ENCODE measurements around the gene COL25A1.
"Not testable (repeated sequence)": the region's sequence is repeated elsewhere in the genome, so short reads cannot be mapped to it uniquely, and the experiment has no call there.

The COL25A1 gene

DNA sequence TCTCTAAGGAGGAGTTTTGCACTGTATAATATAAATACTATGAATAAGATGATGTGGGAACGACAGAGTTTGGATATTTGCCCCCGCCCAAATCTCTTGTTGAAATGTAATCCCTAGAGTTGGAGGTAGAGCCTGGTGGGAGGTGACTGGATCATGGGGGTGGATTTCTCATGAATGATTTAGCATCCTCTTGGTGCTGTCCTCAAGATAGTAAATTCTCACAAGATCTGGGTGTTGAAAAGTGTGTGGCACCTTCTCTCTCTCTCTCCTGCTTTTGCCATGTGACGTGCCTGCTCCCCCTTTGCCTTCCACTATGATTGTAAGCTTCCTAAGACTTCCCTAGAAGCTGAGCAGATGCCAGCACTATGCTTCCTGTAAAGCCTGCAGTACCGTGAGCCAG is 298.0 kb downstream of the COL25A1 start:
- no peak for DNase-seq

DNA sequence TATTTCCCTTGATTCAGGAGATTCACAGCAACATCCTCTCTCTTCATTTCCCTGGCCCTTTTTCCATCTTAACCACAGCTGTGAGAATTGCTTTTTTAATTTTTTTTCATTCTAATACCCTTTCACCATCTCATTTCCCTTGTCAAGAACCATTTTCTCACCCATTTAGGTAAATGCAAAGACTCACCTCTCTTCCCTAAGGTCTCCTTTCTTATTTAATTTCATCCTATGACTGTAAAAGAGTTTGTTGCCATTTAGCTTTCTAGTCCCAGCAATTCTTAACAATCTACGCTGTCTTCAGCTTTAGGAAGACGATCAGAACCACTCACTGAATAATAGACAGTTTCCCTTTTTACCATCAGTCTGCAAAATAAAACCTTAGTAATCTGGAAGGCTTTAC is 298.5 kb downstream of the COL25A1 start:
- no peak for DNase-seq

DNA sequence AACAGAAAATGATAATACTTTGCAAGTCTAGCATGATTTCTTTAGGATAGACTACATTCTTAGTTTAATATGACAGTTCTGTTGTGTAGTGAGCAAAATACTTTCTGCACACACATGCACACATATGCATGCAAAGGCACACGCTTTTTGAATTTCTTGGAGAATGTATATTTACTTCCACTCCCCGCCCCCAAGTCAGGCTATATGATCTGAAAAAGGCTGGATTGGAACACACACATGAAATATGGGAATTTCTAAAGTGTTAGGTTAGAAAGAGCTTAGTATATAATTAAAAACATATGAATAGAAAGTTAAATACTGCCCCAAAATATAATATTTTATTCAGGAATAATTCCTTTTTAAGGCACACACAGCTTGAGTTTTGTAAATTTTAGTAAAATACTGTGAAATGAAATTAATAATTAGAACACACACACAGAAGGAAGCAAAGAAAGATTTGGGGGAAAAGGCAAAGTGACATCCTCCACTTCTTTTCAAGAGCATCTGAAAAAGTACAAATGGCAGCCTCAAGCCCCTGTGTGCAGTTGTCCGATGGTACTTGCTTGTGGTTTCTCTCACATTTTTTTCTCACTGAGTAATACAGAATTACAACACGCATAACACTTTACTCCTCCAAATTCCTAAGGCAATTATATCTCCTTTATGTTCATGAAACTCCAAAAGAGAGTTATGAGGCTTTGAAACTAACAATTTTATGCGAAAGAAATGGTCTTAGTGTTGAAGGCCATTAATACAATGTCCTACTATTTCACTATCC is 310.7 kb downstream of the COL25A1 start:
- DNase-seq = no peak

DNA sequence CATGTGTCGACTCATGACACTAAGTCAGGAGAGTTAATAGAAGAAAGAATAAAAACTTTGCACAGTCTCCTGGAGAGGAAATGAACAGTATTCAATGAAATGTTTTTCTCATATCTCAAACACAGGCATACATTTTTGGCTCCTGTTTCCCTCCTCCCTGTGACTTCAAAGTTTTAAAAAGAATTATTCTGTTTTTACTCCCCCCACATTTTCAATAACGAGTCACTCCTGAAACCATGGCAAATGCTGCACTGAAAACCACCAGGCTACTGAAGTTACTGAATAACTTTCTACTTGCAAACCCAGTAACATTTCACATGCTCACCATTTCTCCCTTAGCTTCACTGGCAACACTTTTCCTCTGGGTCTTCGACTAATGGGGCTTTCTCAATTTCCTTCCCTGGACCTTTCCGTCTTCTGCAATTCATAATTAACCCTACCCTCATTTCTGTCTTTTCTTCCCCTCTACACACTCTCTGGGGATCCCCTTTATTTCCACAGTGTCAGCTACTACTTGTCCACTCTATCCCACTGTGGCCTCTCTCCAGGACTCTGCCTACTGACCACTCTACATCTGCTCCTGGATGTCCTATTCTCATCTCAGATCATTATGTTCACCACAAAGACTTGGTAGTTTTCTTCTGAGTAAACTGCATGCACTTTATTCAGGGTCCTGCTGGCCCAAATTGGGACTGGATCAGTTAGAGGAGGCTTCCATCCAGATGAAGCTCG is 313.8 kb downstream of the COL25A1 start:
- no peak for DNase-seq

DNA sequence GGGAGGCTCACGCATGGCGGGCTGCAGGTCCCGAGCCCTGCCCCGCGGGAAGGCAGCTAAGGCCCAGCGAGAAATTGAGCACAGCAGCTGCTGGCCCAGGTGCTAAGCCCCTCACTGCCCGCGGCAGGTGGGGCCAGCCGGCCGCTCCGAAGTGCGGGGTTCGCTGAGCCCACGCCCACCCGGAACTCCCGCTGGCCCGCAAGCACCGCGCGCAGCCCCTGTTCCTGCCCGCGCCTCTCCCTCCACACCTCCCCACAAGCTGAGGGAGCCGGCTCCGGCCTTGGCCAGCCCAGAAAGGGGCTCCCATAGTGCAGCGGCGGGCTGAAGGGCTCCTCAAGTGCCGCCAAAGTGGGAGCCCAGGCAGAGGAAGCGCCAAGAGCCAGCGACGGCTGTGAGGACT is 318.0 kb downstream of the COL25A1 start:
- not testable (repeated sequence) for DNase-seq

DNA sequence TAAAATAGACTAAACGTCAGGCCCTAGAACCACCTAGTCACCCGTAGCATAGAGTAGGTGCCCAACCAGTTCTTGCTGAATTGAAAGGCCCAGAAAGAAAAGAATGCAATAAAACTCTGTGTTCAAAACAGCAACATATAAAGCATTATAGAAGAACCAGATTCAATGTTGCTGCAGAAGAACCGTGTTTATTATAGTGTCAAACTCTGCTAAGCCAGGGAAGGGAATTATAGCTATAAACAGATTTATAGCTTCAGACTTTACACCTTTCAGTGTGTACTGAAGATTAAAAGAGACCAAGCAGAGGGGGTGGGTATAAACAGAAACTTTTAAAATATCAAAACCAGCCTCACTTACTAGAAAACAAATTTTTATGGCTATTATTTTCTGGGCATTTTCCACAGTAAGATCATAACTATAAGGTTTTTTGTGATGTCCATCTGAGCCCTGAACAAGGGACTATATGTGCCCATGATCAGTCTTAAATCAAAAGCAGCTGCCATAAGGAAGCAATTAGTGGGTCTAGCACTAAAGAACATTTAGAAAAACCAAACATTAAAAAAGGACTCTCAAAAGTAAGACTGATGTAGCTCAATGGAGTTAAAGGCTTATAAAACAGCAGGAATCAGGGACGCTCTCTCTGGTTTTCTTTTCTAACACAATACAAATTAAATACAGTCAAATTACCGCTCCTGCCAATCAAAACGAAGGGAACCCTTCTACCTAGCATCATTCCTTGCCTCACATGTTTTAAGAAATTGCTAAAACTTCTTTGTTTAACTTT is 319.9 kb downstream of the COL25A1 start:
- DNase-seq = no peak

DNA sequence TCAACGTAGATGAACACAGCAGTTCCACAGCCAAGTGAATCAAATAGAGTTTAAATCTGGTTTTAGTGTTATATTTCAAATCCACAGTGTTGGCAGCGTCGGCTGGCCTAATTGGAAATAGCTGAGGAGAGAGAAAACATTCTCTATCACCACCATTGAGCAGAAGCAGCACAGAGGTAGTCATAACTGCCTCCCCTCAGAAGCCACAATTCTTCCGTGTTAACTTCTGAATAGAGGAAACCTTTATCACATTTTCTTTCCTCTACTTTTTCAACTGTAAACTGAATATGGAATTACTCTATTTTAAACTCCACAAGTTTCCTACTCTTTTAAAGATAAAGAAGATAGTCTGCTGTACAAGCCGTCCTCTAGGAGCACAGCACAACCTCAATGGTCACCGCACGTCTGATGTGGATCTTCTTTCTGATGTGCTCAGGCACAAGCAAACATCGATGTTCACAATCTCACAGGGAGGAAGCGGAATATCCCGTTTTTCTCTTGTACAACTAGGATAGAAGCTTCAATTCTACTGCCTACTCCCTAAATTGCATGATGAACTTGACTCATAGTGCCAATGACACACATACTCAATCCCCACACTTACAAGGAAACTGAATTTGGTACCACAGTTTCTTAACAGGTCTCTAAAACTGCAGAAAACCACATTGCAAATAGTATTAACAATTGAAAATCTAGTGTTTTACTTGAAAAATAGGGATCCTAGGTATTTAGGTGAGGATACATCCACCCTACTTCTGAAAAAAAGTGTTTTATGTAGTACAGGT is 321.8 kb downstream of the COL25A1 start:
- no peak for DNase-seq

DNA sequence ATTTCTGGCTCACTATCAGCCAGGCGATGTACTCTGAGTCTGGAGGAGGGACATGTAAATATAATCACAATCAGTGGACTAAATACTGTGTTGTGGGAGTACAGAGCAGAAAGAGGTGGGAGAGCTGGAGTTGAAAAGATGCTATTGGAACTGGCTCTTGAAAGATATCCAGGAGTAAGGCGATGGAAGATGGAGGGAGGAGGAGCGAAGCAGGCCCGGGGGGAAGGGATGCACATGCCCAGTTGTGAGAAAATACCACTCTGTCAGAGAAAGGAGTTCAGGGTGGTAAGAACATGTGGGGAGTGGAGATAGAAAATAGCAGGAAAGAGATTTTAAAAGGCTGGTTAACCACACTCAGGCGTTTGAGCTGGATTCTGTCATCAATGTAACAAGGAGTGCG is 322.7 kb downstream of the COL25A1 start:
- DNase-seq = no peak

DNA sequence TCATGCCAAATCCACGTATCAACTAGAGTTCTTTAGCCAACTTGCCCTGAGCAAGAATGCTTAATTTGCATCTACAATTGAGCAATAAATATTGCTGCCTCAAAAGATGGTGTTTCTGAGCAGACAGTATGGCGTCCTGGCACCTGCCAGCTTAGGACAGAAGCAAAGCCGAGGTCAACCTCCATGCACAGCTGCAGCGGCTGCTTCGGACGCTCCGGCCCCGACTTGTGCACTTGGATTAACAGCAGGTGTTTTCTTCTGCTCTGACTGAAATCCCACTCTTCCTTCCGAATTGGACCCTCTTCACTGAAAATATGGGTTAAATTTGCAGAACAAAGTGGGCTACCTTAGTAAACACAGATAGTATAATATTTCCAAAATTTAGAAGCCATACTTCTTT is 324.4 kb downstream of the COL25A1 start:
- DNase-seq = no peak

DNA sequence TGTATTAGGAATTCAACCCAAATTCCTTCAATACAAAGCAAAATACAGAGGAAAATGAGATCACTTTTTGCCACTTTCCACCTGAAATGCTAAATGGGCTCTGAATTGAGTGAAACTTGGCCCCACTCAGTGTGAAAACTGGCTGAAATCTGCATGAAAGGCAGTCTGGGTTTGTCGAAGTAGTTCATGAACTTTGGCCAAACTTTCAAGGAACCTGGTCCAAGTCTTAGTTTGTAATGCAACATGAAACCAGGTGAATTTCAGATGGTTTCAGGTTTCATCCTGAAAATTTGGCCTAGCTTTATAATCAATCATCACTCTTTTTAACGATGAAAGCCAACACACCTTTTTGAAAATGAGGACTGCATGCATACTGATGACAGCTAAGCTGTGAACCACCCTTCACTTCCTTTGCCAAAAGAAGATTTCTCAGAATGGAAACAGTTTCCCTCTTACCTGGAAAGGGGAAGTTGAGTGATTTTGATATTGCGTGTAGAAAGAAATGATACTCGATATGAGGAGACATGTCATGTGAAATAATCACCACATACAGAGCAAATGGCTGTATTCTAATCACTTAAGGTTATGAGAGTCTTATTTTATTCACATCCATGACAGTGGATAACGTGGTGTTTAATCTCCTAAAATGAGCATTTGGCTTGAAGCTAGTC is 329.7 kb downstream of the COL25A1 start:
- DNase-seq = no peak

DNA sequence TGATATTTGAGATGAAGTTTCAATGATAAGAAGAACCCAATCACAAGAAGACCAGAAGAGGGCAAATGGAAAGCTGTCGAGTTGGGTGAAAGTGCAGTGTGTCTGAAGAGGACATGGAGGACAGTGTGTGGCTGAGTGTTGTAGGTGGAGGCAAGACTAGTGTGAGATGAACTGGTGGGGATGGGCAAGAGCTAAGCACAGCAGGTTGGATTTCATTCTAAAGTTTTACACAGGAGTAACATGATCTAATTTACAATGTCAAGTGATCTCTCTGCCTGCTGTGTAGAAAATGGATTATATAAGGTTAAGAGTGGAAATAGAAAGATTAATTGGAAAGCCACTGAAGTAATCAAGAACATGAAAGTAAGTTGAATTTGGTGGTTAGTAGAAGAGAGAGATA is 331.0 kb downstream of the COL25A1 start:
- no peak for DNase-seq

DNA sequence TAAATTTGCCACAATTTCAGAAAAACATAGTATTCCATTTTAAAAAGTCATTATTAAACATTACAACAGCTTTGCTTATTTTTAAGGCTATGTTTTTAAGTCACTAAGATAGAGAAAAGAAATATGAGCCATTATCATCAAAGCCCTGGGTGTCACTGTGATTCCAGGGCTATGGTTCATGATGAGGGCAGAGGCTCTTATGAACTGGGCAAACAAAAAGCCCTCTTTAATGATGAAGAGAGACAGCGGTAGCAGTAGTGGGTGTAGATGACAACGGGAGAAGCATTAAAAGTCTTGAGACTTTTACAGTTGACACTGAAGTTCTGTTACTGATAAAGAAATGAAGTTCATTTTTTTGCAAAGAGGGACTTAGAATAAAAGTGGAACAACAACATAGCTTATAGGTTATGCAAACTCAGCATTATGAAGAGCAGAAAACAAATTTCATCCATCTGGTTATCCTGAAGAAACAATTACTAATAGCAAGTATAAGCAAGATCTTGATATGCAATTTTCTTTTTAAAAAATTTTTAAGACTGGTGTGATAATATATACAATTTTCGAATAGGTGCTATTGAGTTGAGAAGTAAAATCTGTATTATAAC is 336.9 kb downstream of the COL25A1 start:
- DNase-seq = no peak

DNA sequence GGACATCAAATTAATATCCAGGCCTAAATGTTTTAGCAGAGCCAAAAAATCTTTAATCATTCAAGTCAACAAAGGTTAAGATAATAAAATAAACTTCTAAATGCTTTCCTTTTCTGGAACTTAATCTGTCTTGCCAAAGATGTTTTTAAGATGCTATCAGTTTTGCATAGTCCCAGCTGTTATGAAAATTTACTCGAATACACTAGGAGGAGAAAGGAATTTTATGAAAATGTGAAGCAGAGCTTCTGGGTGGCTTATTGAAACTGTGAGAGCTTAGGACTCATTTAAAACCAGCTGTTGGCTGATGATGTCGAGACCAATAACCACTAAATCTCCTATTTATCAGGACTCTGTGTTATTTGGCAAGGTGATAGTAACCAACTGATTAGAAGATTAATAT is 337.4 kb downstream of the COL25A1 start:
- no peak for DNase-seq

DNA sequence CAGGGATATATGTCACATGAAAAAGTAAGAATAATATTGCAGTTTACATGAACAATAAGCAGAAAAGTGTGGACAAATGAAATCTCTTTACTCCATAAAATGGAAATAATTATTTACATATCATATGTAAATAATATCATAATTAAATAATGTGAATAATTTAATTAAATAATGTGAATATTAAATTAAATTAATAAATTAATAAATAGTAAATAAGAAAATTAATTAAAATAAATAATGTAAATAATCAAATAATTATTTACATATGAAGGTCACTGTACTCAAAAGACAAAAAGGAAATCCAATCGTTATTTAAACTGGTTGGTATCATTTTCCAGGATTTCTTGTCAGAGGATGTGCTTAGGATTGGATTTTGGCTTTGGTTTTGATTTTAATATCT is 338.5 kb downstream of the COL25A1 start:
- no peak for DNase-seq

DNA sequence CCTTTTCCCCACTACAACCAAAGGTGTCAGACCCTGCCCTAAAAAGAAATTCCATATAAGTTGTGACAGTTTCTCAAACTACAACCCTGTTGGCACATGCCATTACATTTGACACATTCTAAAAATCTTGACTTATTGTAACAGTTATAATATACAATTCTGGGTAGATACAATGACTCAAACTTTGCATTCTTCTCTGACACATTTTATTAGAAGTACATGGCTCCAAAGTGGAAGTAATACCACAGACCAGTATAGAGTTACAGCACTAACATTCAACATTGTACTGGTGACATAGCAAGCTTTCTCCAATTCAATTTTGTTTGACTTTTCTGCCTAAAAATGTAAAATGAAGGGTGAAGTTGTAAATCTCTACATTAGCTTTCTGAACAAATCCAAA is 343.0 kb downstream of the COL25A1 start:
- DNase-seq = no peak

DNA sequence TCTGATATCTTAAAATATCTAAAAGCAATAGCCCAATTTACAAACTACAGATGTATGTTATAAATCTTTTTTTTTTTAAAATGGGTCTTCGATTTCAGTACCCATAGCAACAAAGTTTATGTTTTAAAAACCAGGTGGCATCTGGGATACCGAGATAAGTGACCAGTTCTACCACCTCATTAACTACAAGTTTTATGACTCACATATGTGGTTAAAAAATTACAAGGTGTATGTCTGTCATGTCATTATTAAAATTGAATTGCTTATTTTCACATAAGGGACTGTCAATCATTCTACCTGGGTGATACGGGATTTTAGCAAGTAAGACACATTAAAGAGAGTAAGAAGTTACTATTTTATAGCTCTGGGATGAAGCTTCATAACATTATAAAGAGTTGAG is 347.6 kb downstream of the COL25A1 start:
- no peak for DNase-seq

DNA sequence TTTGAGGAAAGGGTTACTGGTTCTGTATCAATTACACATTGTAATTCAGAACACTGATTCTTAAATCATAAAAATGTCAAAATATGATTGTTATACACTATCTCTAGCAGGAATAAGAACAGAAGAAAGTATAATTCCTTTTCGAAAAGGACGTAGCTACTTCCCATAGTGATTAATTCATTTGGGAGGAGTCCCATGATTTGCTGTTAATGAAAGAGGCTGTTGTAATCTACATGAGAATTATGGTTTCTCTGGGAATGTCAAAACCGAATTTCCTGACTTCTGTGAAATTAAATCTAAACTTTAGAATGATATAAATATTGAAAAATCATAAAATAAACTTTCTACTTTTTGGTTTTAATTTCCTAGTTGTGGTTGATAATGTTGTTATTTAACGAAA is 348.5 kb downstream of the COL25A1 start:
- no peak for DNase-seq

DNA sequence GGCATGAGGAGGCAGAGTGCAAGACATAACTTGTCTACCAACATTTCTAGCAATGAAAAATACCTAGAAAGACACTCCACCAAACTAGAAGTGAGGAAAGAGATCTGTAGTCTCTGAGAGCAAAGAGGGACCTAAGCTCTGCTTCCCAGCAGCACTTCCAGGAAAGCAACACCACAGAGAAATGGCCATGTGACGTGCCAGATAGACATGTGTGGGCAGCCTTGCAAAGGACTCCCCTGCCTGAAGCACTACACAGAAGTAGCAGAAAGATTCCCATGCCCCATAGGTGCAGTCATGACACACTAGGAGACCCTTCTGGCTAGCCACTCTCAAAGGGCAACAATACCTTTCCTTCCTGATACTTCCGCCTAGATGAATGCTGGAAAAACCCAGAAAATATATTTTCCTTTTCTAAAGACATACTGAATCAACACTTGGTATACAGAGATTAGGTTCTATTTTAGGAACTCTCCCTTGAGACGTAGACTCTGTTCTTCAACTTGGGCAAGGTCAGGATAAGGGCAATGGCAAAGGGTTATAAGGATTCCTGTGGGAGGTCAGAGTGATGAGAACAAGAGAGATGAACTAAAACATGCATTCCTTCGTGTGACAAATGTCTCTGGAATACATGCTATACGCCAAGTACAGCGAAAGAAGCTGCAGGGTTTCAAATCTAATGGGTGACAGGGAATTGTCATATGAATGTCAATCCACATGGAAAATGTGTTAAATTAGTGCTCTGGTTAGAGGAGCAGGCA is 352.1 kb downstream of the COL25A1 start:
- DNase-seq = no peak

DNA sequence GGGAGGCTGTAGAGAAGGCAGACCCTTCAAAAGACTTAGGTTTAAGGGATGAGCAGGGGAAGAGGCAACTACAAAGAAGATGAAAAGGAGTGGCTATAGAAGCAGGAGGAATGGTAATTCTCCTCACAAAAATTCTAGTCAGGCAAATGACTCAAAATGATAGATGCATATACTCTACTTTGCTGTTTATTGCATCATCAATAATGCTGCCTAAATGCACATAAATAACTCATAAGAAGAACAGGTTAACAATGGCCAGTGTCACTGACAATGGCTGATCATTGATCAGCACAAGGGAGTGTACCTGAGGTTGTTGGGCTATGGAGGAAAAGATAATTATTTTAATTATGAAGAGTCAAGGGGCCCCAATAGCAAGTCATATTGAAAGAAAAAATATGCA is 354.9 kb downstream of the COL25A1 start:
- no peak for DNase-seq

DNA sequence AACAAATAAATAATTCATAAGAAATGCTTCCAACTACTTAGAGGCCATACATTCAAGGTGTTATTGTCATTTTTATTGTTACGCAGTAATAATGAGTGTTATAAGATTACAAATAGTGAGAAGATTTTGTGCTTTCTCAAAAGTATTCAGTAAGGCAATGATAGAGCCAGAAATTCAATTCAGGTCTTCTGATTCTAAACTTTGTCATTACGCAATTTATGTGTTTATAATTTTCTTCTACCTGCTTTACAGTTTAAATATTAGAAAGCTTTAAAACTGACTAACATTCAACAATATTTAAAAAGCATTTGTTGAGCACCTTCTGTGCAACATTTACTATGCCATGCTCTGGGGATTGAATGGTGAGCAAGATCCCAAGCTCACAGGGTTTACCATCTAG is 356.2 kb downstream of the COL25A1 start:
- no peak for DNase-seq

DNA sequence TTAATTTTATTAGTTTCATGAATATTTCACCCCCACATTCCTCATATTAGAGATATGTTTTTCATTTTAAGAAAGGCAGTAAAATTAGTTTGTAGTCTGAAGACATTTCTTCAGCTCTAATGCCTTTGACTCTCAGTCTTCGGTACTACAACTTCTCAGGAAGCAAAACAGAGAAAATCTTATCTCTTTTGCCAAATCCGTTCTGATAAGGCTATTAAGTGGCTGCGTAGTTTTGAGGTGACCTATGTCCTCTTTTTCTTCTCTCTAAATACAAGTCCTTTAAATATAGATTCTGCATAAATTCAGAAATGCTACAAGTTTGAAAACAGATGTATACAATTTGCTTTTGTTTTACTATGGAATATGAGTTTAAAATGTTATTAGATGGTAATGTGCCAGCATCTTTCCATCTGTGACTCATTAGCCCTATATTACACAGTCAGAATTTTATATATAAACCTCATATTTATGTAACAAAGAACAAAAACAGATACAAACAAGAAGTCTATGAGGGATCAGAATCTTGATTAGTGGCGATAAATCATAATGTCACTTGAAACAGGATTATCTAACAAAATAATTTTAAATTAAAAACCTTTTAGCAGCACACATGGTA is 358.4 kb downstream of the COL25A1 start:
- DNase-seq = no peak
